ENCODE results near the gene ZNF865. TPM values are rescaled to one million over a fixed set of nuclear protein-coding genes. Genes with fewer than 3 reads are reported as not detected.

ZNF865 gene
- total and polyA plus RNA-seq, 2 of the 8 experiments (the other 6 are each of a cell fraction or from before 2014, with no cell fraction given) = 3.5 to 13.6 TPM

GRCh38 chr19:55602104-55603001 lies 3.1 kb upstream of the ZNF865 start (continued):
- no peak for TF ChIP-seq CHD7 (IDR thresholded peaks at IDR 0.05; ENCODE audit: insufficient replicate concordance, low read length)
- TF ChIP-seq GTF2F1 (IDR thresholded peaks at IDR 0.05; ENCODE audit: borderline replicate concordance, low read depth, low read length) = no peak
- no peak for TF ChIP-seq HDAC2 (IDR thresholded peaks at IDR 0.05; ENCODE audit: borderline replicate concordance in 1 of 2, low read depth in 2 of 2, low read length in 2 of 2)
- no peak for TF ChIP-seq NRF1 (IDR thresholded peaks at IDR 0.05; ENCODE audit: low read depth, low read length)
- TF ChIP-seq MAX (IDR thresholded peaks at IDR 0.05) = no peak
- no peak for TF ChIP-seq GABPA (IDR thresholded peaks at IDR 0.05; ENCODE audit: borderline replicate concordance, insufficient read depth, low read length)
- TF ChIP-seq HDAC6 (IDR thresholded peaks at IDR 0.05; ENCODE audit: low read depth, low read length) = no peak

Measured in H1 (cell line).